Spleen (tissue), 7 donors: ENCODE results near the gene PMP22.

Experiments
- CTCF ChIP-seq, 11 experiments: fragments of 200-600 bp in 7 of 11; fragments of 450-650 bp in 4 of 11; sonication (generic) in 4 of 11; IDR thresholded peaks in 8 of 11; conservative IDR thresholded peaks in 3 of 11; 1 replicate in 7 of 11; 2 replicates in 4 of 11; pipeline versions ENCODE4 v1.4.0 to v1.8.0; 2016 to 2021; ENCODE audit warnings: antibody characterized with exemption in 11 of 11, inconsistent platforms in 4 of 11, mild to moderate bottlenecking in 1 of 11
- POLR2A ChIP-seq, 3 donors: fragments of 450-650 bp; IDR thresholded peaks; one replicate each; pipeline ENCODE4 v1.5.1; 2017; ENCODE audit warnings: antibody characterized with exemption in 3 of 3, mild to moderate bottlenecking in 1 of 3
- POLR2AphosphoS5 ChIP-seq, 3 donors: sonication (generic); formaldehyde crosslinking; IDR thresholded peaks; one replicate each; pipeline ENCODE4 v1.5.1; 2017; ENCODE audit warnings: antibody characterized with exemption in 3 of 3
- donor health status: DM: no; HTN: no; CAD: no; lungs with moderate emphysema.
- donor health status: DM: no; HTN: no; CAD: no.
- donor health status: DM: no; HTN: no; CAD: no.

GRCh38 chr17:15311996-15312395, 46.9 kb upstream of the PMP22 start:
- TF ChIP-seq CTCF (IDR thresholded peaks at IDR 0.05 in 8 of 11, conservative IDR thresholded peaks at IDR 0.05 in 3 of 11) (no peak), POLR2AphosphoS5 (IDR thresholded peaks at IDR 0.05) (no peak), POLR2A (IDR thresholded peaks at IDR 0.05) (no peak)
